Measurements from ENCODE around the gene ARMC6.

Gene ARMC6

GRCh38 chr19:19033426-19034203 lies at the start of gene ARMC6, which contains the start of gene SUGP2:
TSS of gene ARMC6 (plus strand) at chr19:19033603. CDS start at chr19:19034210, 607 bp downstream.
TSS of gene SUGP2 (minus strand) at chr19:19033517. CDS start at chr19:19031071, 2,446 bp downstream.
- peak; percentile 73 for DNase-seq (ENCODE audit: low read depth)

DNA sequence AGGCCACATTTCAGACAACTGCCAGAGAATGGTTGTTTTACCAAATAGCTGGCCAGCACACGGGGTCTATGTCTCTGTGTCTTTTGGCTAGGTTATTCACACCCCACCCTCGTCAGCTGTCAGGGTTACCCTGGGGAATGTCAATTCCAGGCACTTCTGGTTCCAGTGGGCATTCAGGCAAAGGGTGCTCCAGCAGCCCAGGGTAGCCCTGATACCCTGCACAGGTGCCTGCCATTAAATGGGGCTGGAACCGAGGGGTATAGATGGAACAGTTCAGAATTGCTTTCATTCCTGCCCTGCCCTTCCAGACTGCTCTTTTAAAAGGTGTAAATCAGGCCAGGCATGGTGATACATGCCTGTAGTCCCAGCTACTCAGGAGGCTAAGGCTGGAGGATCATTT lies 49.2 kb upstream of the ARMC6 start:
- DNase-seq (ENCODE audit: low read depth), result no peak

GRCh38 chr19:18985257-18985656 lies 48.1 kb upstream of the ARMC6 start:
- no peak for DNase-seq (ENCODE audit: low read depth)

DNA sequence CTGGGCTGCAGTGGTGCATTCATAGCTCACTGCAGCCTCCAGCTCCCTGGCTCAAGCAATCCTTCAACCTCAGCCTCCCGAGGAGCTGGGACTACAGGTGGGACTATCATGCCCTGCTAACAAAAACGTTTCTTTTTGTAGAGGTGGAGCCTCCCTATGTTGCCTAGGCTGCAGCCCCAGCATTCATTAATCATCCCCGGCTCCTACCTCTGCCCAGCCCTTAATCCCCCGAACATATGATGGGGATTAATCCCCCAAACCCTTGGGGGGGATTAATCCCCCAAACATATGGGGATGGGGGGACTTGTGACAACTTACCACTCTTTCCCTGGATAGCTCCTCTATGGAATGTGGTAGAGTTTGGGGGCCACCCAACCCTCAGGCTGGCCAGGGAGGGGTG lies 45.9 kb upstream of the ARMC6 start:
- no peak for DNase-seq (ENCODE audit: low read depth)

DNA sequence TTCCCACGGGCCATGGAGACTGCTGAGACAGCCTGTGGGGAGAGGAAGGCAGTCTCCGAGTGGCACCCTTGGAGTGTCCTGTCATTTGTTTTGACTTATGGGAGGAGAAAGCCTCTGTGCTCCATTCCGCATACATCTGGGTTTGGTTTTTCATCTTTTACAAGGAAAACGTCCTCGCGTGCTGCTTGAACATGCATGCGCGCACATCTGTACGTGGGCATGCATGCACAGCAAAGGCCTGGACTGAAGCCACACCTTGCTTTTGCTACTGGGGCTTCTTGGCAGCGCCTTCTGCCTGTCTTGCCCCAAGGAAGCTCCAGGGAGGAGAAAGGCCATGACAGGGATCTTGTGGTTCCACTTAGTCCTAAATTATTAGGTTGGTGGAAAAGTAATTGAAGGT lies 44.1 kb upstream of the ARMC6 start:
- no peak for DNase-seq (ENCODE audit: low read depth)

DNA sequence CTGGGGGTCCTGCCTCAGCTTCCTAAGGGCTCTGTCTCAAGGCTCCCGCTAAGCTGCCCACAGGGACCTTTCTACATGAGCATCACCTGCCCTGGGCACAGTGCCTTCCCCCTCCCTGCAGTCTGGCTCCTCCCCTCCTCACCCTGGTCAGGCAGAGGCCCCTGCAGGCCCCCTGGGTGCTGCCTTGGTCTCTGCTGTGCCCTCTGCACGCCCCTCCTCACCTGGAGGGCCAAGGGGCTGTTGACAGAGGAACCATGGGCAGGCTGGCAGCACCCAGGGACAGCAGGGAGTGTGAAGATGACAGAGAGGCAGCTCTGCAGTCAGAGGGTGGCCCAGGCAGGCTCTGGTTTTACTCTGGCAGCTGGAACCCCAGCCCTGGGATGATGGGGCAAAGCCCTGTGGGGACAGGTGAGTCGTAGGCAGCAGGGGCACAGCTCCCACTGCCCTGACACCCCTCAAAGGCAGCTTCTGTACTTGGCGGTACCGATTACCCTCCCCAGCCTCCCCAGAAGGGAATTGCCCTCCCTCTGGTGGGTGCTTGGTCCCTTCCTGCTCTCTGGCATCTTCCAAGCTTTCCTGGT lies 43.2 kb upstream of the ARMC6 start:
- no peak for DNase-seq (ENCODE audit: low read depth)

DNA sequence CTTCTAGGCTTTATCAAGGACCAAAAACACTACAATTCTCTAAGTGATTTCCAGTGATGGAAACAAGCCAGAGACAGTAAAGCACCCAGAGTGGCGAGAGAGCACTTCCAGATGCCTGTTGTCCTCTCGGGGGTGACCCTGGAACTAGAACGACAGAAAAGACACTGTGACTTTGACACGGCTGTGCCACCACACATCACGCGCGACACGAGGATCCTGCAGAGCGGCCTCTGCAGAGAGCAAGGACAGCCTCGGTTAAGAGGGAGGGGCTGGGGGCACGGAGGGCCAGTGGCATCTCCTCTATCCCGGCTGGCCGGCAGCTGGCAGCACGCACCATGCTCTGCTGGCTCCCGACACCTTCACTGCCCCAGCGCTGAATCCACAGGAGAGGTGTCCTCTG lies 42.4 kb upstream of the ARMC6 start:
- DNase-seq (ENCODE audit: low read depth), result no peak

DNA sequence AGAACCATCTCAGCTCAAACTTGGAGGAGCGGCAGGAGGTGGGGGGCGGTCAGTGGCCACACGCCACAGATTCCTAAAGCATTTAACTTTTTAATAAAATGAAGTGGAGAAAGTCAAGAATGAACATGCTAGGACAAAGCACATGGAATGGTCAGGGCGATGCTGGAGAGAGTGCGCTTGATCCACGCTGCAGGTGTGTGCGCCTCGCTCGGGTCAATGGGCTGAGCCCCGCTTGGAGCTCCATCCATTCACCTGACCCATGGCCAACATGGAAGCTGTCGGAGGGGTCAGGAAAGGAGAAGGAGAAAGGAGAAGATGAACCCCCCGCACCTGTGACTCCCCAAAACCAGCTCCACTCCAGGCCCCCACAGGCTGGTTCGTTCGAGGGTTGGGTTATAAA lies 41.9 kb upstream of the ARMC6 start:
- DNase-seq (ENCODE audit: low read depth), result no peak

- DNase-seq (ENCODE audit: low read depth), result no peak
Observed at GRCh38 chr19:18992696-18993095, 40.7 kb upstream of the ARMC6 start.

GRCh38 chr19:18993115-18993514 lies 40.3 kb upstream of the ARMC6 start:
- DNase-seq (ENCODE audit: low read depth), result no peak

DNA sequence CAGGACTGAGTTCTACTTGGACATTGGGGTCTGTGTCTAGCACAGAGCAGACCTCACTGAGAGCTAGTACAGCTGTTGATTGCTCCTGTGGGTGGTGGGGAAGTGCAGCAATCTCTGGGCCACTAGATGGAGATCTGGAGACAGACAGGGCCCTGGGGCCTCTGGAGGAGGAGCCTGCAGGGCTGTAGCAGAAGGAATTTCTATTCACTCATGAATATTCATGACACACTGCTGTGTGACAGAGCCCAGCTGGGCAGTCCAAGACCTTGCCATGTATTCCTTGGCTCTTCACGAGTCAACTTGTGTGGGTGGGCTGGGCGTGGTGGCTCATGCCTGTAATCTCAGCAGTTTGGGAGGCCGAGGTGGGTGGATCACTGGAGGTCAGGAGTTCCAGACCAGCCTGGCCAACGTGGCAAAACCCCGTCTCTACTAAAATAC lies 37.6 kb upstream of the ARMC6 start:
- DNase-seq (ENCODE audit: low read depth), result peak; percentile 83

GRCh38 chr19:18996351-18996750 lies 37.1 kb upstream of the ARMC6 start:
- no peak for DNase-seq (ENCODE audit: low read depth)

GRCh38 chr19:18996796-18997394 lies 36.5 kb upstream of the ARMC6 start:
- no peak for DNase-seq (ENCODE audit: low read depth)

DNA sequence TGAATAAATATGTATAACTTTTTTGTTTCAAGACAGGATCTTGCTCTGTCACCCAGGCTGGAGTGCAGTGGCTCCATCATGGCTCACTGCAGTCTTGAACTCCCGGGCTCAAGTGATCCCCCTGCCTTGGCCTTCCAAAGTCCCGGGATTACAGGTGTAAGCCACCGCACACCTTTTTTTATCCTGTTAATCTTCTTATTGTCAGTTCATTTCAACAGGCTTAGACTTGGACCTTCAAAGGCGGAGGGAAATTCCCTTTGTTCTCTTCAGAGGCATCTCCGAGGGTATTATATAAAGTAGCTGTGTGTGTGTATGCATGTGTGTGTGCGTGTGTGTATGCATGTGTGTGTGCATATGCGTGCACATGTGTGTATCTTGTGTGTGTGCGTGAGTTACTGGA lies 35.1 kb upstream of the ARMC6 start:
- no peak for DNase-seq (ENCODE audit: low read depth)

GRCh38 chr19:18999016-18999758 lies 34.2 kb upstream of the ARMC6 start:
- peak; percentile 14 for DNase-seq (ENCODE audit: low read depth)

- peak; percentile 33 for DNase-seq (ENCODE audit: low read depth)
Observed at GRCh38 chr19:18999896-19000620, 33.3 kb upstream of the ARMC6 start.

GRCh38 chr19:19004144-19004543 lies 29.3 kb upstream of the ARMC6 start:
- DNase-seq (ENCODE audit: low read depth), result no peak

- peak; percentile 17 for DNase-seq (ENCODE audit: low read depth)
Observed at GRCh38 chr19:19006213-19006612, 27.2 kb upstream of the ARMC6 start.

- no peak for DNase-seq (ENCODE audit: low read depth)
Observed at GRCh38 chr19:19009951-19010350, 23.5 kb upstream of the ARMC6 start.

- no peak for DNase-seq (ENCODE audit: low read depth)
Observed at GRCh38 chr19:19010551-19010950, 22.9 kb upstream of the ARMC6 start.

GRCh38 chr19:19021115-19021514 lies 12.3 kb upstream of the ARMC6 start:
- DNase-seq (ENCODE audit: low read depth), result peak; percentile 59
